AG09309 (cell line): ENCODE measurements around the gene MRPL49.

ENCODE experiments used
- DNase-seq: peaks from one replicate; pipeline ENCODE4 v3.0.0-alpha.2; 2010; ENCODE audit warnings: low read depth
- H3K4me3 ChIP-seq: 2 replicates; pipeline ENCODE4 v1.5.1; 2011; ENCODE audit warnings: mild to moderate bottlenecking, low read depth, low read length, moderate library complexity; ENCODE audit not compliant: control insufficient read depth
- CTCF ChIP-seq: IDR thresholded peaks from 2 replicates; pipeline ENCODE4 v1.5.1; 2011; ENCODE audit warnings: mild to moderate bottlenecking, low read depth, low read length, inconsistent platforms; ENCODE audit not compliant: insufficient read depth, control insufficient read depth; ENCODE audit errors: missing control alignments

Gene MRPL49

GRCh38 chr11:65102142-65103095 lies 19.7 kb upstream of the MRPL49 start:
- no peak overlapping the region for H3K4me3 ChIP-seq
- TF ChIP-seq CTCF, result no peak
- DNase-seq, result no peak

- no peak for TF ChIP-seq CTCF
- H3K4me3 ChIP-seq, result no peak overlapping the region
- no peak for DNase-seq
Measured at GRCh38 chr11:65103476-65103875, 18.6 kb upstream of the MRPL49 start.

- no peak for TF ChIP-seq CTCF
- H3K4me3 ChIP-seq, result no peak overlapping the region
- DNase-seq, result no peak
Measured at GRCh38 chr11:65104628-65105027, 17.5 kb upstream of the MRPL49 start.

- no peak for TF ChIP-seq CTCF
- H3K4me3 ChIP-seq, result no peak overlapping the region
- DNase-seq, result no peak
Measured at GRCh38 chr11:65107078-65107477, 15.0 kb upstream of the MRPL49 start.

- DNase-seq, result no peak
- TF ChIP-seq CTCF, result no peak
- H3K4me3 ChIP-seq, result no peak overlapping the region
Measured at GRCh38 chr11:65107751-65108468, 14.2 kb upstream of the MRPL49 start.

- no peak for DNase-seq
- H3K4me3 ChIP-seq, result no peak overlapping the region
- no peak for TF ChIP-seq CTCF
Measured at GRCh38 chr11:65108469-65109123, 13.5 kb upstream of the MRPL49 start.
